ENCODE measurements around the gene JAKMIP1. TPM values are rescaled to one million over a fixed set of nuclear protein-coding genes. Genes with fewer than 3 reads are reported as not detected.
"Not testable (repeated sequence)": the region's sequence is repeated elsewhere in the genome, so short reads cannot be mapped to it uniquely, and the experiment has no call there.

JAKMIP1 gene
- total RNA-seq, 1 donor from 2014 or later: 0.89 TPM

DNA sequence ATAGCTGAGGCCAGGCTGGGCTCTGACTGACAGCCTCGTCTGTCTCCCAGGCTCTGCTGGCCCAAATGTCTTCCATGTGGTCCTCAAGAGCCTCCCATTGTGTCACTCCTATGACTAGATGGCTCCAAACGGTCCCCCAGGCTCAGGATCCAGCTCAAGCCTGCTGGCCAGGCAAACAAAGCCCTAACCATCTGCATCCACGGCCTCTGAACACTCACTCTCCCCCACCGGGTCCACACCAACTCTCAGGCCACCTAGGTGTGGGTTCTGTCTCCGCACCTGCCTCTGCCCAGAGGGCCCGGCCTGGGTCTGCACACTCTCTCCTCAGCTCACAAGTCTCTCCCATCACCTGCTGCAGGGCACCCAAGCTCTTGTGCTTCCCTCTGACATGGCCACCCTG lies 52.9 kb downstream of the JAKMIP1 start:
- TF ChIP-seq, protein P1, sequence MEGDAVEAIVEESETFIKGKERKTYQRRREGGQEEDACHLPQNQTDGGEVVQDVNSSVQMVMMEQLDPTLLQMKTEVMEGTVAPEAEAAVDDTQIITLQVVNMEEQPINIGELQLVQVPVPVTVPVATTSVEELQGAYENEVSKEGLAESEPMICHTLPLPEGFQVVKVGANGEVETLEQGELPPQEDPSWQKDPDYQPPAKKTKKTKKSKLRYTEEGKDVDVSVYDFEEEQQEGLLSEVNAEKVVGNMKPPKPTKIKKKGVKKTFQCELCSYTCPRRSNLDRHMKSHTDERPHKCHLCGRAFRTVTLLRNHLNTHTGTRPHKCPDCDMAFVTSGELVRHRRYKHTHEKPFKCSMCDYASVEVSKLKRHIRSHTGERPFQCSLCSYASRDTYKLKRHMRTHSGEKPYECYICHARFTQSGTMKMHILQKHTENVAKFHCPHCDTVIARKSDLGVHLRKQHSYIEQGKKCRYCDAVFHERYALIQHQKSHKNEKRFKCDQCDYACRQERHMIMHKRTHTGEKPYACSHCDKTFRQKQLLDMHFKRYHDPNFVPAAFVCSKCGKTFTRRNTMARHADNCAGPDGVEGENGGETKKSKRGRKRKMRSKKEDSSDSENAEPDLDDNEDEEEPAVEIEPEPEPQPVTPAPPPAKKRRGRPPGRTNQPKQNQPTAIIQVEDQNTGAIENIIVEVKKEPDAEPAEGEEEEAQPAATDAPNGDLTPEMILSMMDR (IDR thresholded peaks at IDR 0.05; ENCODE audit: unreplicated experiment): no peak
- Mint-ChIP-seq H3K9me3 (ENCODE audit: low read depth) (peaks cover 5% of the 10 kb centered on the region), H3K4me1 (ENCODE audit: low read depth) (no peaks in the 10 kb centered on the region), H3K4me3 (ENCODE audit: low read depth) (no peak overlapping the region), H3K27me3 (peaks cover 18% of the 10 kb centered on the region), H3K27ac (no peak overlapping the region), H3K36me3 (ENCODE audit: insufficient read depth) (no peaks in the 10 kb centered on the region)
- no peak for DNase-seq (ENCODE audit: low spot score, unreplicated experiment)

DNA sequence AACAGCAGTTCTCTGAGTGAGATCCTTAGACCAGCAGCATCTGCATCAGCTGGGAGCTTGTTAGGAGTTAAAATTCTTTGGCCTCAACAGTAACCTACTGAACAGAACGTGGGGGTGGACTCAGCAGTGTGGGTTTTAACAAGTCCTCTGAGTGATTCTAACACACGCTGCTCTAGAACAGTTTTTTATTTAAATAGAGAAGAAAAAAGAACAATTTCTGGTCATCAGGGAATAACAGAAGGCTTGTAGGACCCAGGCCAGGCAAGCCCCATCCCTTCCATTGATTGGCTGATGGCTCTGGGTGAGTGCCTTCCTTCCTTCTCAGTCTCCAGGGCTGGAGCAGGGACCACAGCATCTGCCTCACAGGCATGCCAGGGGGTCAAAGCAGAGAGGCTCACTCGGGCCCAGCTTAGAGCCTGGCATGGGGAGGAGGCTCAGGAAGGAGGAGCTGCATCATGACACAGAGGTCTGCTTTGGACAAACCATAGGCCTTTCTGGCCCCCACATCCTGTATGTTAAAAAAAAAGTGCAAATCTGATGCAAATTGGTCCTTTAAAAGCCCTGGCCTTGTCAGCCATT lies 56.7 kb downstream of the JAKMIP1 start:
- TF ChIP-seq, protein P1 (IDR thresholded peaks at IDR 0.05; ENCODE audit: unreplicated experiment): no peak
- H3K27me3 Mint-ChIP-seq: peaks cover 3% of the 10 kb centered on the region
- peaks cover 5% of the 10 kb centered on the region for H3K9me3 Mint-ChIP-seq (ENCODE audit: low read depth)
- H3K27ac Mint-ChIP-seq: no peak overlapping the region
- DNase-seq (ENCODE audit: low spot score, unreplicated experiment): no peak
- H3K4me1 Mint-ChIP-seq (ENCODE audit: low read depth): no peaks in the 10 kb centered on the region
- H3K4me3 Mint-ChIP-seq (ENCODE audit: low read depth): no peak overlapping the region
- no peaks in the 10 kb centered on the region for H3K36me3 Mint-ChIP-seq (ENCODE audit: insufficient read depth)

DNA sequence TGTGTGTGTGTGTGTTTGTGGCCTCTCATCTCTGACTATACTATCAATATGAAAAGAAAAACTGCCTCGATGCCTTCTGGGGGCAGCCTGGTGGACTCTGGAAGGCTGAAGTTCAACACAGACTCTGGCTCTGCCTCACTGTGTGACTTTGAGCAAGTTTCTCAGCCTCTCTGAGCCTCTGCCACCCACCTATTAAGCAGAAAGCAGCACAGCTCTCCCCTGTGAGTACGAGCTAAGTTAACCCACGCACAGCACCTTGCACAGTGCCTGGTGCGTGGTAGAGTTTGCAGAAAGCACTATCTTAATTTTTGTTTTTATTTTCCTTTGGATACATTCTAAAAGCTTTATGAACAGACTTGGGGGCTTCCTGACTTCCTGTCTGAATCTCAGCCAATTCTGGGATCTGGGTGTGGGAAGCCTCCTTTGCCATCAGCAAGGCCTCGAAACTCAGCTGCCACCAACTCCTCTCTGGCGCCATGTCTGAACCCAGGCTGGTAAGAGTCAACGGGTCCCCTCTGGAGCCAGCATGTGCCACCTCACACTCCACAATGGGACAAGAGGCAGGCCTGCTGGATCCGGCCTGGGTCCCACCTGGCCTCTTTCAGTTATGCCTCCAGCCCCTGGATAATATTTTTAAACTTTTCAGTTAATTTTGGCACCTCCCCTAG lies 57.3 kb downstream of the JAKMIP1 start:
- Mint-ChIP-seq H3K4me3 (ENCODE audit: low read depth) (no peak overlapping the region), H3K27me3 (peaks cover 3% of the 10 kb centered on the region), H3K36me3 (ENCODE audit: insufficient read depth) (no peaks in the 10 kb centered on the region), H3K4me1 (ENCODE audit: low read depth) (no peaks in the 10 kb centered on the region), H3K9me3 (ENCODE audit: low read depth) (peaks cover 5% of the 10 kb centered on the region), H3K27ac (no peak overlapping the region)
- no peak for DNase-seq (ENCODE audit: low spot score, unreplicated experiment)
- TF ChIP-seq, protein P1 (IDR thresholded peaks at IDR 0.05; ENCODE audit: unreplicated experiment): no peak

DNA sequence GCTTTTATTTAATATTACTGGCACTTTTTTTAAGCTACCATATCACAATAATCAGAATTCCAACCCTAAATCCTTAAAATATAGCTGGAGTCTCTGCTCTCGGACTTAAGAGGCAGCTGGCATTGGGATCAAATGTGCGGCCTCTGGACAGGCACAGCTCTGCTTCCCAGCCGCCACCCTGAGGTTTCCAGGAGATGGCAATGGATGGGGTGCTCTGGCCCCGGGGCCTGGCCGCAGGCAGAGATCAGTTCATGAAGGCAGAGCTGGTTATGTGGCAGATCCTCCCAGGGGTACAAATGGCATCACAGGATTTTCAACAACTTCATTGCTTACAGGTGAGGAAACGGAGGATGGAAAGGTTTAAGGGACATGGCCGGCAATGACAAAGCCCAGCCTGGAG lies 57.8 kb downstream of the JAKMIP1 start:
- Mint-ChIP-seq H3K36me3 (ENCODE audit: insufficient read depth) (no peaks in the 10 kb centered on the region), H3K4me1 (ENCODE audit: low read depth) (no peaks in the 10 kb centered on the region), H3K27ac (no peak overlapping the region), H3K27me3 (peaks cover 2% of the 10 kb centered on the region), H3K4me3 (ENCODE audit: low read depth) (no peak overlapping the region), H3K9me3 (ENCODE audit: low read depth) (peaks cover 5% of the 10 kb centered on the region)
- no peak for DNase-seq (ENCODE audit: low spot score, unreplicated experiment)
- TF ChIP-seq, protein P1 (IDR thresholded peaks at IDR 0.05; ENCODE audit: unreplicated experiment): no peak

DNA sequence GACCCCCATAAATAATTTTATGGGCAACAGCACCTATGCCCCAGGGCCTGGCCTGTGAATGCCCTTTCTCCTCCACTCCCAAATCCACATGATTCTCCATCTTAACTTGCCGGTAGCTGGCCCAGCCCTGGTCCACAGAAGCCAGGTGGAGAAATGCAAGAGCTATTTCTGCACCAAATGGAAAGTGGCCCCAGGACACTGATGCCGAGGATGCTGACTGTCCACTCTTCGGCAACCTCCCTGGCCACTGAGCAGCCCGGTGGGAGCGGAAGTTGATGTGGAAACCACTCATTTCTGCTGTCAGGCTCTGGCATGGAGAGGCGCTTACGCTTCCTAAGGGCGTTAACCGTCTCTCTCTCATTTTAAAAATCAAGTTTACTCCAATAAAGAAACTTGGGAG lies 58.8 kb downstream of the JAKMIP1 start:
- TF ChIP-seq, protein P1 (IDR thresholded peaks at IDR 0.05; ENCODE audit: unreplicated experiment): no peak
- peaks cover 5% of the 10 kb centered on the region for H3K9me3 Mint-ChIP-seq (ENCODE audit: low read depth)
- no peak for DNase-seq (ENCODE audit: low spot score, unreplicated experiment)
- H3K4me1 Mint-ChIP-seq (ENCODE audit: low read depth): no peaks in the 10 kb centered on the region
- H3K27ac Mint-ChIP-seq: no peak overlapping the region
- H3K4me3 Mint-ChIP-seq (ENCODE audit: low read depth): no peak overlapping the region
- peaks cover 9% of the 10 kb centered on the region for H3K27me3 Mint-ChIP-seq
- no peaks in the 10 kb centered on the region for H3K36me3 Mint-ChIP-seq (ENCODE audit: insufficient read depth)

DNA sequence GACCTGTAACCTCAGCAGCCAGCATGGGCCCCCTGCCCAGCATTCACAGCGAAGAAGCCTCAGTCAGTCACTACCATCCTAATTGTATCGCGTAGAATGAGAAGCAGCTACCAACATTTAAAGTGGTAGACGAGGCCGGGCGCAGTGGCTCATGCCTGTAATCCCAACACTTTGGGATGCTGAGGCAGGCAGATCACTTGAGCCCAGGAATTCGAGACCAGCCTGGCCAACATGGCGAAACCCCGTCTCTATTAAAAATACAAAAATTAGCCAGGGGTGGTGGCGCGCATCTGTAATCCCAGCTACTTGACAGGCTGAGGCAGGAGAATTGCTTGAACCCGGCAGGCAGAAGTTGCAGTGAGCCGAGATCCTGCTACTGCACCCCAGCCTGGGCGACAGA lies 59.3 kb downstream of the JAKMIP1 start:
- DNase-seq (ENCODE audit: low spot score, unreplicated experiment); H3K4me1 Mint-ChIP-seq (ENCODE audit: low read depth); H3K4me3 Mint-ChIP-seq (ENCODE audit: low read depth); H3K9me3 Mint-ChIP-seq (ENCODE audit: low read depth); H3K27ac Mint-ChIP-seq; H3K36me3 Mint-ChIP-seq (ENCODE audit: insufficient read depth): not testable (repeated sequence)
- peaks cover 11% of the 10 kb centered on the region for H3K27me3 Mint-ChIP-seq

Measured in progenitor cell of endocrine pancreas (in vitro differentiated cells).